HepG2 (cell line): Measurements from ENCODE around the gene SASH1. TPM values are rescaled to one million over a fixed set of nuclear protein-coding genes. Genes with fewer than 3 reads are reported as not detected.

Experiments
- CEBPB ChIP-seq: IDR thresholded peaks from 2 replicates; pipeline ENCODE4 v1.6.1; 2011; ENCODE audit warnings: low read depth, low read length, improper control_type of control experiment, borderline replicate concordance
- CHCHD3 ChIP-seq: sonication (generic); formaldehyde crosslinking; IDR thresholded peaks from 2 replicates; pipeline ENCODE4 v1.8.0; 2022; ENCODE audit warnings: mild to moderate bottlenecking, missing genetic modification reagents, moderate library complexity
- CSRNP1 ChIP-seq: sonication (generic); formaldehyde crosslinking; IDR thresholded peaks from 2 replicates; pipeline ENCODE4 v1.8.1; 2023; ENCODE audit warnings: mild to moderate bottlenecking, missing genetic modification reagents
- HNF1B ChIP-seq: sonication (generic); formaldehyde crosslinking; IDR thresholded peaks from 2 replicates; pipeline ENCODE4 v1.5.1; 2020; ENCODE audit warnings: mild to moderate bottlenecking, moderate library complexity, missing genetic modification reagents
- MBD4 ChIP-seq: IDR thresholded peaks from 2 replicates; pipeline ENCODE4 v1.6.1; 2012; ENCODE audit warnings: low read length, inconsistent platforms, borderline replicate concordance
- NR2F1 ChIP-seq, 2 experiments: fragments of 450-650 bp in 1 of 2; formaldehyde crosslinking in 1 of 2; IDR thresholded peaks; 2 replicates each; pipeline versions ENCODE4 v1.5.0 to v1.6.1; 2016 to 2020; ENCODE audit warnings: mild to moderate bottlenecking in 1 of 2, missing compliant biosample characterization in 1 of 2, missing genetic modification reagents in 1 of 2, moderate library complexity in 1 of 2
- NR3C1 ChIP-seq: sonication (generic); formaldehyde crosslinking; IDR thresholded peaks from 2 replicates; pipeline ENCODE4 v1.4.0; 2020; ENCODE audit warnings: missing genetic modification reagents
- SNAPC2 ChIP-seq: sonication (generic); formaldehyde crosslinking; IDR thresholded peaks from 2 replicates; pipeline ENCODE4 v1.8.1; 2022; ENCODE audit warnings: mild to moderate bottlenecking, missing genetic modification reagents
- TFDP2 ChIP-seq: sonication (generic); formaldehyde crosslinking; IDR thresholded peaks from 2 replicates; pipeline ENCODE4 v1.4.0; 2020; ENCODE audit warnings: missing genetic modification reagents
- ZBTB7B ChIP-seq: sonication (generic); formaldehyde crosslinking; IDR thresholded peaks from 2 replicates; pipeline ENCODE4 v1.4.0; 2020; ENCODE audit warnings: missing genetic modification reagents
- ZNF256 ChIP-seq: sonication (generic); formaldehyde crosslinking; conservative IDR thresholded peaks from 2 replicates; pipeline ENCODE4 v1.4.0; 2020; ENCODE audit warnings: missing genetic modification reagents
- ZNF34 ChIP-seq: sonication (generic); formaldehyde crosslinking; IDR thresholded peaks from 2 replicates; pipeline ENCODE4 v1.4.0; 2020; ENCODE audit warnings: mild to moderate bottlenecking, missing genetic modification reagents, borderline replicate concordance
- ZNF451 ChIP-seq: sonication (generic); formaldehyde crosslinking; IDR thresholded peaks from 2 replicates; pipeline ENCODE4 v1.5.0; 2020; ENCODE audit warnings: mild to moderate bottlenecking, missing genetic modification reagents
- ZNF513 ChIP-seq: sonication (generic); formaldehyde crosslinking; conservative IDR thresholded peaks from 2 replicates; pipeline ENCODE4 v1.5.0; 2020; ENCODE audit warnings: missing genetic modification reagents
- polyA plus RNA-seq, 8 experiments: library from polyadenylated mRNA; depleted of rRNA in 3 of 8; stranded (reverse) in 7 of 8; unstranded in 1 of 8; fragments of >200 nt; fragmentation: Illumina TruSeq in 4 of 8; extraction: Trizol in 4 of 8; gene quantifications; 2 replicates each; pipeline versions ENCODE4 v1.2.1 to v1.2.3, GENCODE V29; 2011 to 2016; ENCODE audit warnings: low read depth in 4 of 8, missing spikeins in 1 of 8, mixed read lengths in 1 of 8; ENCODE audit not compliant: insufficient read depth in 1 of 8
- total RNA-seq, 5 experiments: library from RNA; depleted of rRNA; stranded (reverse); fragments of >200 nt; fragmentation: Illumina TruSeq; extraction: Trizol; gene quantifications; 2 replicates each; pipeline ENCODE4 v1.2.3, GENCODE V29; 2016; ENCODE audit warnings: low read depth in 1 of 5
- TF ChIP-seq, protein P1 (sequence below): IDR thresholded peaks from 2 replicates; pipeline ENCODE4 v1.4.0; 2020; ENCODE audit warnings: mild to moderate bottlenecking, missing genetic modification reagents

SASH1 gene
- total and polyA plus RNA-seq, 2 of the 13 experiments (the other 11 are each of a cell fraction or from before 2014, with no cell fraction given), result 7.5 to 8.2 TPM

- peak; percentile 72 for TF ChIP-seq CEBPB
- 0 out of 2 replicates have a peak, but pooled peaks have one; percentile 38 for TF ChIP-seq CSRNP1
- no peak for TF ChIP-seq ZNF34 (CRISPR knock-in tag)
- TF ChIP-seq HNF1B (CRISPR knock-in tag), result no peak
- TF ChIP-seq MBD4, result no peak
- peak; percentile 28; the same call in 1 of the 2 replicates for TF ChIP-seq ZBTB7B (CRISPR knock-in tag)
- TF ChIP-seq, protein P1, sequence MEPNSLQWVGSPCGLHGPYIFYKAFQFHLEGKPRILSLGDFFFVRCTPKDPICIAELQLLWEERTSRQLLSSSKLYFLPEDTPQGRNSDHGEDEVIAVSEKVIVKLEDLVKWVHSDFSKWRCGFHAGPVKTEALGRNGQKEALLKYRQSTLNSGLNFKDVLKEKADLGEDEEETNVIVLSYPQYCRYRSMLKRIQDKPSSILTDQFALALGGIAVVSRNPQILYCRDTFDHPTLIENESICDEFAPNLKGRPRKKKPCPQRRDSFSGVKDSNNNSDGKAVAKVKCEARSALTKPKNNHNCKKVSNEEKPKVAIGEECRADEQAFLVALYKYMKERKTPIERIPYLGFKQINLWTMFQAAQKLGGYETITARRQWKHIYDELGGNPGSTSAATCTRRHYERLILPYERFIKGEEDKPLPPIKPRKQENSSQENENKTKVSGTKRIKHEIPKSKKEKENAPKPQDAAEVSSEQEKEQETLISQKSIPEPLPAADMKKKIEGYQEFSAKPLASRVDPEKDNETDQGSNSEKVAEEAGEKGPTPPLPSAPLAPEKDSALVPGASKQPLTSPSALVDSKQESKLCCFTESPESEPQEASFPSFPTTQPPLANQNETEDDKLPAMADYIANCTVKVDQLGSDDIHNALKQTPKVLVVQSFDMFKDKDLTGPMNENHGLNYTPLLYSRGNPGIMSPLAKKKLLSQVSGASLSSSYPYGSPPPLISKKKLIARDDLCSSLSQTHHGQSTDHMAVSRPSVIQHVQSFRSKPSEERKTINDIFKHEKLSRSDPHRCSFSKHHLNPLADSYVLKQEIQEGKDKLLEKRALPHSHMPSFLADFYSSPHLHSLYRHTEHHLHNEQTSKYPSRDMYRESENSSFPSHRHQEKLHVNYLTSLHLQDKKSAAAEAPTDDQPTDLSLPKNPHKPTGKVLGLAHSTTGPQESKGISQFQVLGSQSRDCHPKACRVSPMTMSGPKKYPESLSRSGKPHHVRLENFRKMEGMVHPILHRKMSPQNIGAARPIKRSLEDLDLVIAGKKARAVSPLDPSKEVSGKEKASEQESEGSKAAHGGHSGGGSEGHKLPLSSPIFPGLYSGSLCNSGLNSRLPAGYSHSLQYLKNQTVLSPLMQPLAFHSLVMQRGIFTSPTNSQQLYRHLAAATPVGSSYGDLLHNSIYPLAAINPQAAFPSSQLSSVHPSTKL, result peak; percentile 72
- TF ChIP-seq CHCHD3 (CRISPR knock-in tag), result no peak
- peak; percentile 27 to 39; a peak in 1 of 4 replicates for TF ChIP-seq NR2F1 (CRISPR knock-in tag; IDR thresholded peaks at IDR 0.05)
- TF ChIP-seq TFDP2 (CRISPR knock-in tag), result 0 out of 2 replicates have a peak, but pooled peaks have one; percentile 8
- TF ChIP-seq NR3C1 (CRISPR knock-in tag), result no peak
- no peak for TF ChIP-seq SNAPC2 (CRISPR knock-in tag)
- no peak for TF ChIP-seq ZNF256 (CRISPR knock-in tag)
- no peak for TF ChIP-seq ZNF451
- TF ChIP-seq ZNF513 (CRISPR knock-in tag), result no peak
Measured at GRCh38 chr6:148340586-148341297, 1.9 kb upstream of the SASH1 start (continued).
